Activated CD8-positive, alpha-beta memory T cell treated with anti-CD3 and anti-CD28 coated beads, Interleukin-2, amount 10 ng/mL, durations not matched to agents 7 days and 5 days (primary cell): ENCODE results near the gene CPXM1. TPM values are rescaled to one million over a fixed set of nuclear protein-coding genes. Genes with fewer than 3 reads are reported as not detected.

Experiments
- ATAC-seq: fragments of 150-1000 bp; cut with Tn5 transposase; one replicate; pipeline ENCODE4 v1.10.0; 2021; ENCODE audit warnings: moderate library complexity
- CTCF ChIA-PET: fragments of 350-600 bp; sonication (Branson Sonifier 250); formaldehyde crosslinking; loops from one replicate; lab custom pipeline; 2021; ENCODE audit warnings: antibody characterized with exemption; lab: Charles Lee
- DNase-seq: peaks from one replicate; pipeline ENCODE4 v3.0.0-alpha.2; 2020
- H3K27ac Mint-ChIP-seq: one replicate; pipeline ENCODE4 v1.8.0; 2021; ENCODE audit warnings: mild to moderate bottlenecking, mixed read lengths
- H3K27me3 Mint-ChIP-seq: one replicate; pipeline ENCODE4 v1.8.0; 2021; ENCODE audit warnings: mixed read lengths
- H3K36me3 Mint-ChIP-seq: one replicate; pipeline ENCODE4 v1.8.0; 2021; ENCODE audit warnings: mild to moderate bottlenecking, mixed read lengths
- H3K4me1 Mint-ChIP-seq: one replicate; pipeline ENCODE4 v1.8.0; 2021; ENCODE audit warnings: mixed read lengths
- H3K4me3 Mint-ChIP-seq: one replicate; pipeline ENCODE4 v1.8.0; 2021; ENCODE audit warnings: mild to moderate bottlenecking, moderate library complexity, mixed read lengths
- H3K9me3 Mint-ChIP-seq: one replicate; pipeline ENCODE4 v1.8.0; 2022; ENCODE audit warnings: low read depth, mixed read lengths
- total RNA-seq, 2 experiments: library from RNA; stranded (reverse); gene quantifications; one replicate each; pipeline ENCODE4 v1.2.3, GENCODE V29; 2021

The CPXM1 gene
- under 1 TPM; 0.35 to 0.68 TPM for total RNA-seq

DNA sequence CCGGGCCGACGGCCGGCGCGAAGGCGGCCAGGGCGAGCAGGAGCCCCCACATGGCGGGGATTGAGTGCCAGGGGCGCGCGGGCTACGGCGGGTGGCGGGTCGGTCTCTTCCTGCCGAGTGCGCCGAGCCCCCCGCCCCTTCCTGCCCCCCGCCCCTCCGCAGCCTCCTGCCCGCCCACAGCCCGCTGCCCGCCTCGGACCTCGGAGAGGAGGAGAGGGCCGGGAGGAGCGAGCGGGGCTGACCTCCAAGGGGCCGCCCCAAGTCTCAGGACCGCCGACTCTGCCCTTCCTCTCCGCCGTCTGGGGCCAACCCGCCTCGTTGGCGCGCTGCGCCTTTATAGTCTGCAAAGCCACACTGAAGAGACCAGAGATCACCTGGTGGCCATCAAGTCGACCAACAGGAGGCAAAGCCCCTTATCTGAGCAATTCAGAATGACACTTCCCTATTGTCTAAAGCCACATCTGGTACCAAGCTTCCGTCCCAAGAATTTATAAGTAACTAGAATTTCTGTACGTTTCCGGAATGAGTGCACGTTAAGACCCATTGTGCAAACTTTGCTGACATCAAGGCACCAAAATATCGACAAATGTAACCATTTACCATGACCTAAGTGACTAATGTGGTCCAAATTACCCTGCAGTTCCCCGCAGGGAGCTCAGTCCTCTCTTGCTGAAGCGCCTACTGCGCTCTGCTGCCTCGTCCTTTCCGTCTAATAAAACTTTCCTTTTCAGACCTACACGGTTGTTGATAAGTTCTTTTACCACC is at the start of gene CPXM1:
TSS of gene CPXM1 (minus strand) at position 107 of the 765 bp plus-strand sequence. CDS start at position 52, 55 bp downstream.
- no peak within 1 kb of the TSS for H3K27ac Mint-ChIP-seq
- H3K4me3 Mint-ChIP-seq: peak within 1 kb of the TSS; percentile 70
- DNase-seq (no peak), ATAC-seq (peak; percentile 59)
- peaks cover 6% of the 10 kb centered on the region for H3K36me3 Mint-ChIP-seq
- CTCF ChIA-PET: interaction anchor here (0.5 to 1.8 kb wide), 3 partner anchors 30 to 56 kb away, joined by 3 to 9 read pairs (median 3); no protein-coding TSS in a partner anchor
- H3K27me3 Mint-ChIP-seq: peaks cover 66% of the 10 kb centered on the region
- H3K4me1 Mint-ChIP-seq: peaks cover 20% of the 10 kb centered on the region
- no peaks in the 10 kb centered on the region for H3K9me3 Mint-ChIP-seq

- Mint-ChIP-seq H3K9me3 (no peaks in the 10 kb centered on the region), H3K27ac (no peak overlapping the region), H3K4me3 (no peak overlapping the region), H3K4me1 (peaks cover 45% of the 10 kb centered on the region), H3K27me3 (no peaks in the 10 kb centered on the region), H3K36me3 (peaks cover 6% of the 10 kb centered on the region)
- no peak for ATAC-seq
- DNase-seq: peak; percentile 14
- CTCF ChIA-PET: interaction anchor here (0.6 to 3.5 kb wide), 3 partner anchors 16 to 97 kb away, joined by 3 to 19 read pairs (median 3); no protein-coding TSS in a partner anchor
Measured at GRCh38 chr20:2849529-2849928, 49.1 kb upstream of the CPXM1 start.

- Mint-ChIP-seq H3K27me3 (no peaks in the 10 kb centered on the region), H3K4me1 (peaks cover 37% of the 10 kb centered on the region), H3K4me3 (no peak overlapping the region), H3K27ac (peak overlapping the region; percentile 5), H3K9me3 (no peaks in the 10 kb centered on the region), H3K36me3 (peaks cover 9% of the 10 kb centered on the region)
- ATAC-seq (no peak), DNase-seq (peak; percentile 31)
- CTCF ChIA-PET: no interaction called here
Measured at GRCh38 chr20:2847802-2848201, 47.4 kb upstream of the CPXM1 start.

- ATAC-seq (no peak), DNase-seq (peak; percentile 29)
- H3K4me1 Mint-ChIP-seq: peaks cover 26% of the 10 kb centered on the region
- no peak overlapping the region for H3K4me3 Mint-ChIP-seq
- CTCF ChIA-PET: interaction anchor here (1.2 kb wide), 1 partner anchor 117 kb away, joined by 3 read pairs; no protein-coding TSS in a partner anchor
- no peaks in the 10 kb centered on the region for H3K9me3 Mint-ChIP-seq
- H3K27ac Mint-ChIP-seq: no peak overlapping the region
- no peaks in the 10 kb centered on the region for H3K27me3 Mint-ChIP-seq
- H3K36me3 Mint-ChIP-seq: peaks cover 9% of the 10 kb centered on the region
Measured at GRCh38 chr20:2846698-2847097, 46.3 kb upstream of the CPXM1 start.

DNA sequence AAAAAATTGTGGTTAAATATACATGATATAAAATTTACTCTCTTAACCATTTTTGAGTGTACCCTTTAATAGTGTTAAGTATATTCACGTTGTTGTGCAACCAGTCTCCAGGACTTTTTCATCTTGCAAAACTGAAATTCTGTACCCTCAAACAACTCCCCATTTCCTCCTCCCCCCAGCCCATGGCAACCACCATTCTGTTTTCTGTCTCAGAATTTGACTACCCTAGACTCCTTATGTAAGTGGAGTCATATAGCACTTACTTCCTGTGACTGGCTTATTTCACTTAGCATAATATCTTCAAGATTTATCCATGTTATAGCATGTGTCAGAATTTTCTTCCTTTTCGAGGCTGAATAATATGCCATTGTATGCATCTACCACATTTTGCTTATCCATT is 45.2 kb upstream of the CPXM1 start:
- Mint-ChIP-seq H3K27ac (no peak overlapping the region), H3K36me3 (peaks cover 10% of the 10 kb centered on the region), H3K4me3 (no peak overlapping the region), H3K4me1 (peaks cover 27% of the 10 kb centered on the region), H3K27me3 (no peaks in the 10 kb centered on the region), H3K9me3 (no peaks in the 10 kb centered on the region)
- DNase-seq: peak; percentile 45
- CTCF ChIA-PET: no interaction called here
- ATAC-seq: no peak

DNA sequence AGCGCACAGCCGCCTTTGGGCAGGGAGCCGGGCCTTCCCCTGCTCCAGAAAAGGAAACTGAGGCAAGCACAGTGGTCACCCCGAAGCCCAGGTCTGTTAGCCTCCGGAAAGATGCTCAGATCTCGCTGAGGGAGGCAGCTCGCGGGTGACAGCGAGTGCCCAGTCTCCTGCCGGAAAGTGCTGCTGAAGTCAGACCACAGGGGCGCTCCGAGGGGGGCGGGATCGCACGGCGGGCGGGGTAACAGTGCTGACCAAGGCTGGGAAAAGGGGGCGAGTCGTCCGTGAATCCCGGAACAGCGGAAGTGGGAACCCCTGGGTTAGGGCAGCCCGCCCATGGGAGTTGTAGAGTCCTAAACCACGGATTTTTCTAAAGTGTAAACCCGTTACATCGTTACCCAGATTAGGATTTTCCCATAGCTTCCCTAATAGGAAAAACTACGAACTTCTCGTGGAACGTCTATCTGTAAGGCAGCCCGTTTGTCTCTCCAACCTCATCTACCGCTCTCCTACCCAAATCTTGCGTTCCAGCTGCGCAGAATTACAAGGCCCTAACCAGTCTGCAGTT is 40.6 kb upstream of the CPXM1 start:
- peak; percentile 58 for ATAC-seq
- CTCF ChIA-PET: interaction anchor here (1.3 to 2.8 kb wide), 5 partner anchors 11 to 153 kb away, joined by 4 to 12 read pairs (median 6); no protein-coding TSS in a partner anchor
- H3K27me3 Mint-ChIP-seq: no peaks in the 10 kb centered on the region
- H3K27ac Mint-ChIP-seq: peak overlapping the region; percentile 76
- no peaks in the 10 kb centered on the region for H3K9me3 Mint-ChIP-seq
- H3K4me3 Mint-ChIP-seq: peak overlapping the region; percentile 82
- peaks cover 9% of the 10 kb centered on the region for H3K36me3 Mint-ChIP-seq
- peaks cover 27% of the 10 kb centered on the region for H3K4me1 Mint-ChIP-seq
- peak; percentile 67 for DNase-seq

GRCh38 chr20:2840138-2840966 is 39.9 kb upstream of the CPXM1 start, which contains the start of the genes PCED1A and VPS16:
Gene PCED1A, minus strand, starts transcription at chr20:2840655. Its CDS starts 743 bp downstream, at chr20:2839912.
Gene VPS16, plus strand, starts transcription at chr20:2840745. Its CDS starts 30 bp downstream, at chr20:2840775.
- Mint-ChIP-seq H3K4me3 (peak within 1 kb of the TSS; percentile 82), H3K27me3 (no peaks in the 10 kb centered on the region), H3K27ac (peak within 1 kb of the TSS; percentile 84), H3K9me3 (no peaks in the 10 kb centered on the region), H3K4me1 (peaks cover 23% of the 10 kb centered on the region), H3K36me3 (peaks cover 9% of the 10 kb centered on the region)
- peak; percentile 92 for DNase-seq
- CTCF ChIA-PET: interaction anchor here (0.6 to 2.8 kb wide), 8 partner anchors 11 to 152 kb away, joined by 3 to 12 read pairs (median 4); no protein-coding TSS in a partner anchor
- ATAC-seq: peak; percentile 98

- DNase-seq (no peak), ATAC-seq (no peak)
- H3K4me3 Mint-ChIP-seq: peak overlapping the region; percentile 64
- CTCF ChIA-PET: interaction anchor here (0.6 to 2.8 kb wide), 7 partner anchors 12 to 152 kb away, joined by 3 to 12 read pairs (median 4); no protein-coding TSS in a partner anchor
- peak overlapping the region; percentile 69 for H3K27ac Mint-ChIP-seq
- H3K9me3 Mint-ChIP-seq: no peaks in the 10 kb centered on the region
- H3K4me1 Mint-ChIP-seq: peaks cover 18% of the 10 kb centered on the region
- H3K36me3 Mint-ChIP-seq: peaks cover 9% of the 10 kb centered on the region
- H3K27me3 Mint-ChIP-seq: no peaks in the 10 kb centered on the region
Measured at GRCh38 chr20:2839732-2840137, 39.3 kb upstream of the CPXM1 start.

DNA sequence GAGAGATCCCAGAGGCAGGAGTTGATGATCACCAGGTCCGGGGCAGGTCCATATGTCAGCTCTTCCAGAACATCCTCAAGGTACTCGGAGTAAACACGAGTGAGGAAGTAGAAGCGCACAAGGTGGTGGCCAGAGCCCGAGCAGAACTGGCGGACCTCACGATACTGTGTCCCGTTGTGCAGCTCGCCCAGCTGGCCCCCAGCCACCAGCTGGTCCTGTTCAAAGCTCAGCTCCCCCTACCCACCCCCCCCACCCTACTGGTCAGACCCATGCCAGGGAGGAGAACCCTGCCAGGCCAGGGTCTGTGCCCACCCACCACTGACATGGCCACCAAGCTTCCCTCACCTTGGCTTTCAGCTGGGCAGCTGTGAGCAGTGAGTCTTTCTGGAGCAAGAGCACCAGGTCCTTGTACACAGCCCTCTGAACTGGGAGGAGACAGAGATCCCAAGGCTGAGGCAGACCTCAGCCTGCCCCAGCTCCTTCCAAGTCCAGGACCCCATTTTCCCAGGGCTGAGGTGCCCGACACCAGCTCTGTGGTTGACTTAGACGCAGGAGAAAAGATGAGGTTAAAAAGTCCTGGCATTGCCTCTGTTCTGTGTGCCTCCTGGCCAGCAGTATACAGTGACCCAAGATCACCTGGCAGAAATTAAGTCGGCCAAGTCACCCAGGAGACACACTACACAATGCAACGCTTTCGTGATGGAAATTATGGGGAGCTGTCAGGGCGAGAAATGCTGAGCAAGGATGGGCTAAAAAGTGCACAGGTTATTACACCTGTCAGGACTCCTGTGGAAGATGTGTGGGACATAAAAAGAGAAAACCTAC is 38.6 kb upstream of the CPXM1 start:
- Mint-ChIP-seq H3K4me3 (peak overlapping the region; percentile 64), H3K36me3 (peaks cover 6% of the 10 kb centered on the region), H3K27ac (peak overlapping the region; percentile 69), H3K4me1 (peaks cover 15% of the 10 kb centered on the region), H3K9me3 (no peaks in the 10 kb centered on the region), H3K27me3 (no peaks in the 10 kb centered on the region)
- DNase-seq (no peak), ATAC-seq (no peak)
- CTCF ChIA-PET: interaction anchor here (0.6 to 2.2 kb wide), 5 partner anchors 12 to 125 kb away, joined by 3 to 11 read pairs (median 3); no protein-coding TSS in a partner anchor

DNA sequence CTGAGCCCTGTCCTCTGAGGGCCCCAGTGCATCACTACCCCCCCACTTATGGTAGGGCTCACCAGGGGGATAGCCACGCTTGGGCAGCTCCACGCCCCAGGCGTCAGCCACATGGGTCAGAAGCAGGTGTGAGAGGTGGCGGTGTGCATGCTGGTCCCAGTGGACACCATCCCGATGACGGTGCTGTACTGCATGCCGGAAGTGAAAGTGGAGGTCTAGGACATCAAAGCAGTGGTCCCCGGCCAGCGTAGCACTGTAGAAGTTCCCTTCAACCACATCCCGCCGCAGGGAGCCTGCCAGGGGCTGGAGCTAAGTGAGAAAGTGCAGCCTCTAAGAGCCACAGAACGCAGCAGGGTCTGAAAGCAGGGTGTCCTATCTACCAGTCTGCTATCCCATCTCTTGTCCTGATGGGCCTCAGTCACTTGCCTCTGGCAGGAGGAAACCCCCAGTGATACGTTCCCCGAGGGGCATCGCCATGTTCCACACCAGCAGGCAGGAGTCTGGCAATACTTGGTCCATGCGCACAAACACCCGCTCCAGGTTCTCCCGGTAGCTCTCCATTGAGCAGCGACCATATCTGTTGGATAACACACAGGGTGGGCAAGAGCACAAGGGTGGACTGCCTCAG is 37.9 kb upstream of the CPXM1 start:
- no peak for ATAC-seq
- Mint-ChIP-seq H3K36me3 (peaks cover 6% of the 10 kb centered on the region), H3K4me3 (no peak overlapping the region), H3K9me3 (no peaks in the 10 kb centered on the region), H3K27me3 (no peaks in the 10 kb centered on the region), H3K4me1 (peaks cover 13% of the 10 kb centered on the region), H3K27ac (no peak overlapping the region)
- DNase-seq: no peak
- CTCF ChIA-PET: no interaction called here

GRCh38 chr20:2837221-2837960 is 37.0 kb upstream of the CPXM1 start:
- ATAC-seq (no peak), DNase-seq (peak; percentile 3)
- H3K9me3 Mint-ChIP-seq: no peaks in the 10 kb centered on the region
- CTCF ChIA-PET: no interaction called here
- H3K4me1 Mint-ChIP-seq: peaks cover 13% of the 10 kb centered on the region
- peaks cover 6% of the 10 kb centered on the region for H3K36me3 Mint-ChIP-seq
- no peak overlapping the region for H3K4me3 Mint-ChIP-seq
- H3K27ac Mint-ChIP-seq: no peak overlapping the region
- H3K27me3 Mint-ChIP-seq: no peaks in the 10 kb centered on the region
